Testis (tissue), 3 donors: ENCODE measurements around the gene HMCN2. TPM values are rescaled to one million over a fixed set of nuclear protein-coding genes. Genes with fewer than 3 reads are reported as not detected.

ENCODE experiments used
- DNase-seq: peaks from one replicate; pipeline ENCODE4 v3.0.0-alpha.2; 2019
- H3K27ac ChIP-seq, 2 donors: fragments of 200-600 bp; sonication (generic); one replicate each; pipeline ENCODE4 v1.5.1; 2019
- H3K27me3 ChIP-seq: fragments of 200-600 bp; sonication (generic); one replicate; pipeline ENCODE4 v1.5.1; 2019
- H3K36me3 ChIP-seq: fragments of 200-600 bp; sonication (generic); one replicate; pipeline ENCODE4 v1.5.1; 2017; ENCODE audit warnings: low read depth; ENCODE audit errors: missing control alignments
- H3K4me1 ChIP-seq: fragments of 200-600 bp; sonication (generic); one replicate; pipeline ENCODE4 v1.5.1; 2019
- H3K4me3 ChIP-seq, 2 donors: fragments of 200-600 bp; sonication (generic); one replicate each; pipeline ENCODE4 v1.5.1; 2017 to 2019
- H3K9me3 ChIP-seq: fragments of 200-600 bp; sonication (generic); one replicate; pipeline ENCODE4 v1.5.1; 2017
- POLR2A ChIP-seq: fragments of 450-650 bp; IDR thresholded peaks from one replicate; pipeline ENCODE4 v1.6.1; 2017; ENCODE audit warnings: antibody characterized with exemption, mild to moderate bottlenecking, moderate library complexity
- WGBS, 2 donors: methylation state at CpG; one replicate each; pipeline ENCODE4 v1.1.5; 2018; 5-methylcytosine and 5-hydroxymethylcytosine counted together
- intact Hi-C: fragments of 100-400 bp; cut with DNase I; formaldehyde crosslinking; loops from one replicate; pipeline ENCODE4 v1.15.1; 2023; ENCODE audit warnings: low total_unique reads
- polyA plus RNA-seq: library from polyadenylated mRNA; stranded (reverse); fragments of 350-450 nt; fragmentation: Illumina TruSeq; extraction: RNeasy Lipid Tissue Mini Kit (QIAGEN cat#74804); gene quantifications from one replicate; pipeline ENCODE4 v1.2.3, GENCODE V29; 2014; ENCODE audit warnings: low read depth, low replicate concordance; ENCODE audit not compliant: insufficient read depth
- total RNA-seq, 2 donors: library from RNA; depleted of rRNA; stranded (reverse); fragments of >200 nt; gene quantifications; one replicate each; pipeline ENCODE4 v1.2.3, GENCODE V29; 2016
- TF ChIP-seq, protein P1 (sequence below), 3 experiments: fragments of 450-650 bp in 2 of 3; fragments of 200-600 bp in 1 of 3; sonication (generic) in 1 of 3; IDR thresholded peaks; one replicate each; pipeline ENCODE4 v1.5.1; 2016 to 2019; ENCODE audit warnings: antibody characterized with exemption in 3 of 3, mild to moderate bottlenecking in 2 of 3, moderate library complexity in 1 of 3

Gene HMCN2
- total and polyA plus RNA-seq, 3 donors from 2014 or later: 10.2 to 17.7 (median 15.5) TPM

DNA sequence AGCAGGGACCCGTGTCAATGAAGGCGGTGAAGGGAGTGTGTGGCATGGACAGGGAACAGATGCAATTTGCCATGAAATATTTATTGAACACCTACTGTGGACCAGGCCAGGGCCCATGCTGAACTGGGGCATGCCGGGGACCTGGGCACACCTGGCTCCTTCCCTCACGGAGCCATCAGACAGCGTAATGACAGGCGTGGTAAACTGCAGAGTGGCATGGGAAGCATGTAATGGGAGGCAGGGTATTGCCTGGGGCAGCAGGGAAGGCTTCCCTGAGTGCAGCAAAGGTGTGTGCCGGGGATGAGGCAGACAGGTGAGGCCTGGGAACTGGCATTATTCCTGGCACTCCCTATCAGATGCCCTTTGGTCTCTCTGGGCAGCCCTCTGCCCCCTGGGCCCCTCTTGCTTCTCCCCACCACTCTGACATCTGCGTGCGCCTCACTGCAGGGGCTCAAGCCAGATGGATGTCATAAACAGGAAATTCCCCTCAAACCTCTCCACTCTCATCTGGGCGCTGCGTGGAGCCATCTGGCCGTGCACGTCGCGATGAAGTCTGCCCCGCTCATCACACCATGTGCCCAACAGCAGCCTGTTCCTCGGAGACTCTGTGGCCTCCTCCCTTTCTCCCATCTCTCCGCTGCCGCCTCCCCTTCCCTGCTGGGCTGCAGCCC, 67.6 kb downstream of the HMCN2 start:
- no peak overlapping the region for H3K27ac ChIP-seq
- H3K4me1 ChIP-seq: peaks cover 3% of the 10 kb centered on the region
- H3K9me3 ChIP-seq: no peaks in the 10 kb centered on the region
- 62 to 64% methylated on average over 7 to 19 of the region's 19 CpGs for WGBS, 2 donors
- DNase-seq: no peak
- no peak overlapping the region for H3K4me3 ChIP-seq
- H3K36me3 ChIP-seq: no peaks in the 10 kb centered on the region
- no peaks in the 10 kb centered on the region for H3K27me3 ChIP-seq
- TF ChIP-seq, protein P1, sequence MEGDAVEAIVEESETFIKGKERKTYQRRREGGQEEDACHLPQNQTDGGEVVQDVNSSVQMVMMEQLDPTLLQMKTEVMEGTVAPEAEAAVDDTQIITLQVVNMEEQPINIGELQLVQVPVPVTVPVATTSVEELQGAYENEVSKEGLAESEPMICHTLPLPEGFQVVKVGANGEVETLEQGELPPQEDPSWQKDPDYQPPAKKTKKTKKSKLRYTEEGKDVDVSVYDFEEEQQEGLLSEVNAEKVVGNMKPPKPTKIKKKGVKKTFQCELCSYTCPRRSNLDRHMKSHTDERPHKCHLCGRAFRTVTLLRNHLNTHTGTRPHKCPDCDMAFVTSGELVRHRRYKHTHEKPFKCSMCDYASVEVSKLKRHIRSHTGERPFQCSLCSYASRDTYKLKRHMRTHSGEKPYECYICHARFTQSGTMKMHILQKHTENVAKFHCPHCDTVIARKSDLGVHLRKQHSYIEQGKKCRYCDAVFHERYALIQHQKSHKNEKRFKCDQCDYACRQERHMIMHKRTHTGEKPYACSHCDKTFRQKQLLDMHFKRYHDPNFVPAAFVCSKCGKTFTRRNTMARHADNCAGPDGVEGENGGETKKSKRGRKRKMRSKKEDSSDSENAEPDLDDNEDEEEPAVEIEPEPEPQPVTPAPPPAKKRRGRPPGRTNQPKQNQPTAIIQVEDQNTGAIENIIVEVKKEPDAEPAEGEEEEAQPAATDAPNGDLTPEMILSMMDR (IDR thresholded peaks at IDR 0.05): no peak
- no peak for TF ChIP-seq POLR2A
- intact Hi-C loops: no loop called here

- H3K9me3 ChIP-seq: no peaks in the 10 kb centered on the region
- peaks cover 3% of the 10 kb centered on the region for H3K4me1 ChIP-seq
- WGBS, 2 donors: 65 to 79% methylated on average over 5 of the region's 5 CpGs
- intact Hi-C loops: no loop called here
- no peak for DNase-seq
- H3K27ac ChIP-seq: no peak overlapping the region
- H3K27me3 ChIP-seq: no peaks in the 10 kb centered on the region
- H3K4me3 ChIP-seq: no peak overlapping the region
- H3K36me3 ChIP-seq: no peaks in the 10 kb centered on the region
- TF ChIP-seq, protein P1 (IDR thresholded peaks at IDR 0.05): no peak
- TF ChIP-seq POLR2A: no peak
These were observed 68.1 kb downstream of the HMCN2 start for GRCh38 chr9:130333712-130334062.

DNA sequence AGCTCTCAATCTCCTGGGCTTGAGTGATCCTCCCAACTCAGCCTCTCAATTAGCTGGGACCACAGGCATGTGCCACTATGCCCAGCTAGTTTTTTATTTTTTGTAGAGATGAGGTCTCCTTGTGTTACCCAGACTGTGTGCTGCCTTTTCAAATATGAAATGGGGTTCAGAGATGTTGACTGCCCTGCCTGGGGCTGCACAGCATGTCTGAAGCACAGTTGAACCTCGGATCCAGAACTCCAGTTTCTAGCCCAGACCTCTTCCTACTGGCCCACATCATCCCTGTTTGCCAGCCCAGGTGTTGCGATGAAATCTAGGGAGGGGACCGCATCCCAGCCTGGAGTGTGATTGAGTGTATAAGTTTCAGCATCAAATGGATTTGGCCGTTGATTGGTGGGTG, 69.4 kb downstream of the HMCN2 start:
- H3K36me3 ChIP-seq: no peaks in the 10 kb centered on the region
- WGBS, 2 donors: 94 to 98% methylated on average over 4 of the region's 4 CpGs
- intact Hi-C loops: no loop called here
- H3K9me3 ChIP-seq: no peaks in the 10 kb centered on the region
- no peak for TF ChIP-seq POLR2A
- TF ChIP-seq, protein P1 (IDR thresholded peaks at IDR 0.05): no peak
- no peak overlapping the region for H3K4me3 ChIP-seq
- peaks cover 3% of the 10 kb centered on the region for H3K4me1 ChIP-seq
- DNase-seq: no peak
- H3K27ac ChIP-seq: no peak overlapping the region
- no peaks in the 10 kb centered on the region for H3K27me3 ChIP-seq

DNA sequence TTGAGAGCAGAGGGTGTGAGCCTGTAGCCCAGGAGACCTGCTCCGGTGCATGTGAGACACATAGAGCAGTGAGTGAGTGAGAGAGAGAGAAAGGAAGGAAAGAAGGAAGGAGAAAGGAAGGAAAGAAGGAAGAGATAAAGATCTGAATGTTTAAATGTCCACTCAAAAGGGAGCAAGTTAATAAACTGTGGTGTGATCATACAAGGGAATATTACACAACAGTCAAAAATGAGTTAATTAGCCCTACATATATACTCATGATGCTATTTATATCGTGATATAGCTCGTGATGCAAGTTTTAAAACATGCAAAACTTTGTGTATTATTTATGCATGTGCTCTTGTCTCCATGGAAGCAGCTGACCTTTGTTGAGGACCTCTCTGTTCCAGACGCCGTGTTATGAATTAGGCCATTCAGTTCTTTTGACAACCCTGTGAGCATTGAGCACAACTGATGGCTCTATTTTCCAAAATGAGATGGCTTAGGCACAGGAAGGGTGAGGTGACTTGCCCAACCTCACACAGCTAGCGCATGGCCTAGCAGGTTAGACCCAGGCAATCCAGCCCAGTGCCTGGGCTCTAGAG, 70.6 kb downstream of the HMCN2 start:
- WGBS, 2 donors: 61 to 62% methylated on average over 6 of the region's 6 CpGs

More for the DNA sequence above, 70.6 kb downstream of the HMCN2 start:
- Histone ChIP-seq H3K27me3 (no peaks in the 10 kb centered on the region), H3K9me3 (no peaks in the 10 kb centered on the region), H3K36me3 (no peaks in the 10 kb centered on the region), H3K27ac (no peak overlapping the region), H3K4me3 (no peak overlapping the region), H3K4me1 (peaks cover 3% of the 10 kb centered on the region)
- no peak for DNase-seq
- intact Hi-C loops: no loop called here
- TF ChIP-seq, protein P1 (IDR thresholded peaks at IDR 0.05): no peak
- TF ChIP-seq POLR2A: no peak
